T follicular helper cell (primary cell): ENCODE results near the gene SH3RF1.
"Not testable (repeated sequence)": the region's sequence is repeated elsewhere in the genome, so short reads cannot be mapped to it uniquely, and the experiment has no call there.

Source experiments
- DNase-seq: peaks from one replicate; pipeline ENCODE4 v3.0.0-alpha.2; 2020; ENCODE audit warnings: low read depth

The SH3RF1 gene

GRCh38 chr4:169201222-169202144 is 69.3 kb downstream of the SH3RF1 start:
- no peak for DNase-seq

GRCh38 chr4:169200361-169201030 is 70.3 kb downstream of the SH3RF1 start:
- no peak for DNase-seq

- DNase-seq, result no peak
Measured at GRCh38 chr4:169199184-169199583, 71.6 kb downstream of the SH3RF1 start.

- DNase-seq, result no peak
Measured at GRCh38 chr4:169198167-169198566, 72.6 kb downstream of the SH3RF1 start.

GRCh38 chr4:169197206-169197605 is 73.5 kb downstream of the SH3RF1 start:
- not testable (repeated sequence) for DNase-seq

- no peak for DNase-seq
Measured at GRCh38 chr4:169195032-169195431, 75.7 kb downstream of the SH3RF1 start.

- DNase-seq, result not testable (repeated sequence)
Measured at GRCh38 chr4:169189968-169190367, 80.8 kb downstream of the SH3RF1 start.

GRCh38 chr4:169189372-169189771 is 81.4 kb downstream of the SH3RF1 start:
- no peak for DNase-seq

GRCh38 chr4:169188204-169188603 is 82.6 kb downstream of the SH3RF1 start:
- DNase-seq, result no peak

GRCh38 chr4:169185133-169185956 is 85.4 kb downstream of the SH3RF1 start:
- DNase-seq, result no peak

- no peak for DNase-seq
Measured at GRCh38 chr4:169184686-169185085, 86.1 kb downstream of the SH3RF1 start.

GRCh38 chr4:169184236-169184635 is 86.5 kb downstream of the SH3RF1 start:
- no peak for DNase-seq

GRCh38 chr4:169183581-169183980 is 87.2 kb downstream of the SH3RF1 start:
- DNase-seq, result no peak

GRCh38 chr4:169179609-169180521 is 90.9 kb downstream of the SH3RF1 start:
- no peak for DNase-seq

GRCh38 chr4:169178092-169178491 is 92.7 kb downstream of the SH3RF1 start:
- DNase-seq, result not testable (repeated sequence)

GRCh38 chr4:169175476-169175875 is 95.3 kb downstream of the SH3RF1 start:
- no peak for DNase-seq

- DNase-seq, result no peak
Measured at GRCh38 chr4:169175035-169175434, 95.7 kb downstream of the SH3RF1 start.

- DNase-seq, result no peak
Measured at GRCh38 chr4:169174247-169174646, 96.5 kb downstream of the SH3RF1 start.

- DNase-seq, result no peak
Measured at GRCh38 chr4:169167957-169168858, 102.5 kb downstream of the SH3RF1 start.
